IPS DF 4.7 (cell line): ENCODE results near the gene CCNY.

Source experiments
- DNase-seq: peaks from one replicate; pipeline ENCODE4 v3.0.0-alpha.2; 2013; ENCODE audit warnings: low spot score; ENCODE audit errors: extremely low read depth

Gene CCNY

GRCh38 chr10:35425595-35425994 is 89.3 kb downstream of the CCNY start:
- no peak for DNase-seq

GRCh38 chr10:35426657-35427056 is 90.3 kb downstream of the CCNY start:
- no peak for DNase-seq

GRCh38 chr10:35427543-35427942 is 91.2 kb downstream of the CCNY start:
- DNase-seq, result no peak

- DNase-seq, result no peak
These were observed 92.2 kb downstream of the CCNY start for GRCh38 chr10:35428521-35428920.

- no peak for DNase-seq
These were observed 96.6 kb downstream of the CCNY start for GRCh38 chr10:35432781-35433338.

- no peak for DNase-seq
These were observed 97.6 kb downstream of the CCNY start for GRCh38 chr10:35433851-35434426.

- no peak for DNase-seq
These were observed 98.2 kb downstream of the CCNY start for GRCh38 chr10:35434533-35434932.

GRCh38 chr10:35435824-35436223 is 99.5 kb downstream of the CCNY start:
- DNase-seq, result no peak

- DNase-seq, result no peak
These were observed 101.5 kb downstream of the CCNY start for GRCh38 chr10:35437829-35438228.

- no peak for DNase-seq
These were observed 102.6 kb downstream of the CCNY start for GRCh38 chr10:35438718-35439571.

GRCh38 chr10:35440016-35440415 is 103.7 kb downstream of the CCNY start:
- no peak for DNase-seq

- no peak for DNase-seq
These were observed 105.7 kb downstream of the CCNY start for GRCh38 chr10:35442028-35442427.

- DNase-seq, result no peak
These were observed 106.3 kb downstream of the CCNY start for GRCh38 chr10:35442592-35442991.

GRCh38 chr10:35443858-35444257 is 107.5 kb downstream of the CCNY start:
- DNase-seq, result no peak

GRCh38 chr10:35445150-35445884 is 109.0 kb downstream of the CCNY start:
- no peak for DNase-seq

- DNase-seq, result no peak
These were observed 110.1 kb downstream of the CCNY start for GRCh38 chr10:35446439-35446838.

GRCh38 chr10:35447693-35448407 is 111.5 kb downstream of the CCNY start:
- no peak for DNase-seq

- no peak for DNase-seq
These were observed 112.7 kb downstream of the CCNY start for GRCh38 chr10:35448687-35449662.

GRCh38 chr10:35449944-35450343 is 113.6 kb downstream of the CCNY start:
- no peak for DNase-seq
